GM12874 (cell line): ENCODE results near the gene TNF.

Source experiments
- CTCF ChIP-seq: IDR thresholded peaks from 2 replicates; pipeline ENCODE4 v1.5.1; 2011; ENCODE audit warnings: low read depth, mild to moderate bottlenecking, control low read depth, low read length, moderate library complexity; ENCODE audit not compliant: insufficient read depth

The TNF gene

GRCh38 chr6:31531771-31532643 lies 43.4 kb upstream of the TNF start:
- TF ChIP-seq CTCF: no peak

- TF ChIP-seq CTCF: no peak
These were observed 42.5 kb upstream of the TNF start for GRCh38 chr6:31532644-31533454.

- no peak for TF ChIP-seq CTCF
These were observed 41.9 kb upstream of the TNF start for GRCh38 chr6:31533455-31533841.

GRCh38 chr6:31534011-31534410 lies 41.4 kb upstream of the TNF start:
- TF ChIP-seq CTCF: no peak

GRCh38 chr6:31534521-31535040 lies 40.8 kb upstream of the TNF start:
- no peak for TF ChIP-seq CTCF

GRCh38 chr6:31535538-31536324 lies 39.6 kb upstream of the TNF start:
- TF ChIP-seq CTCF: no peak
